CD14-positive monocyte (primary cell): ENCODE results near the gene ALDH4A1. TPM values are rescaled to one million over a fixed set of nuclear protein-coding genes. Genes with fewer than 3 reads are reported as not detected.

ENCODE experiments used
- DNase-seq, 3 donors: peaks; one replicate each; pipeline ENCODE4 v3.0.0-alpha.2; 2011 to 2022
- H2AFZ ChIP-seq: 2 replicates; pipeline ENCODE4 v1.6.0; 2012; ENCODE audit warnings: mild to moderate bottlenecking, low read depth, low read length, inconsistent platforms; ENCODE audit not compliant: insufficient read depth, poor library complexity, severe bottlenecking
- H3K27ac ChIP-seq, 2 donors: 1 replicate in 1 of 2; 2 replicates in 1 of 2; pipeline ENCODE4 v1.5.1; 2012 to 2013; ENCODE audit warnings: low read length in 2 of 2, control low read depth in 1 of 2, inconsistent platforms in 1 of 2, low read depth in 1 of 2, mild to moderate bottlenecking in 1 of 2
- H3K27me3 ChIP-seq, 2 donors: one replicate each; pipeline versions ENCODE4 v1.6.0 to v1.6.1; 2011 to 2013; ENCODE audit warnings: low read length in 2 of 2; ENCODE audit not compliant: control insufficient read depth in 2 of 2, insufficient read depth in 2 of 2
- H3K36me3 ChIP-seq, 2 donors: replicated peaks in 1 of 2; 1 replicate in 1 of 2; 2 replicates in 1 of 2; pipeline versions ENCODE4 v1.5.1 to v1.6.1; 2012 to 2013; ENCODE audit warnings: low read length in 2 of 2, control low read depth in 1 of 2, inconsistent platforms in 1 of 2, mild to moderate bottlenecking in 1 of 2; ENCODE audit not compliant: insufficient read depth in 2 of 2, control insufficient read depth in 1 of 2
- H3K4me1 ChIP-seq, 2 donors: 1 replicate in 1 of 2; 2 replicates in 1 of 2; pipeline versions ENCODE4 v1.5.1 to v1.6.1; 2012 to 2013; ENCODE audit warnings: low read length in 2 of 2, control low read depth in 1 of 2, inconsistent platforms in 1 of 2, mild to moderate bottlenecking in 1 of 2, moderate library complexity in 1 of 2; ENCODE audit not compliant: insufficient read depth in 2 of 2, control insufficient read depth in 1 of 2
- H3K4me2 ChIP-seq: replicated peaks from 2 replicates; pipeline ENCODE3; 2012; ENCODE audit warnings: low read length, moderate library complexity, mild to moderate bottlenecking; ENCODE audit not compliant: poor library complexity, severe bottlenecking; ENCODE audit errors: extremely low read depth
- H3K4me3 ChIP-seq, 3 experiments: fragments of 200-600 bp in 1 of 3; sonication (generic) in 1 of 3; replicated peaks in 1 of 3; 1 replicate in 2 of 3; 2 replicates in 1 of 3; pipeline ENCODE4 v1.5.1; 2011 to 2013; ENCODE audit warnings: low read length in 3 of 3, mild to moderate bottlenecking in 3 of 3, control low read depth in 2 of 3, low read depth in 2 of 3, inconsistent platforms in 1 of 3, moderate library complexity in 1 of 3
- H3K79me2 ChIP-seq: 2 replicates; pipeline ENCODE4 v1.6.0; 2012; ENCODE audit warnings: mild to moderate bottlenecking, control low read depth, inconsistent platforms, low read length, moderate library complexity; ENCODE audit not compliant: insufficient read depth
- H3K9ac ChIP-seq: 2 replicates; pipeline ENCODE4 v1.6.0; 2017; ENCODE audit warnings: low read length, mild to moderate bottlenecking; ENCODE audit not compliant: insufficient read depth, poor library complexity, severe bottlenecking
- H3K9me3 ChIP-seq, 2 donors: replicated peaks in 1 of 2; 1 replicate in 1 of 2; 2 replicates in 1 of 2; pipeline versions ENCODE4 v1.5.1 to v1.6.1; 2012 to 2013; ENCODE audit warnings: low read length in 2 of 2, control low read depth in 1 of 2; ENCODE audit not compliant: control insufficient read depth in 1 of 2, insufficient read depth in 1 of 2
- H4K20me1 ChIP-seq: 2 replicates; pipeline ENCODE4 v1.6.0; 2012; ENCODE audit warnings: mild to moderate bottlenecking, low read length, control low read depth, moderate library complexity; ENCODE audit not compliant: insufficient read depth
- H3K27ac Mint-ChIP-seq, 7 donors: one replicate each; pipeline ENCODE4 v1.8.0; 2020; ENCODE audit warnings: mild to moderate bottlenecking in 7 of 7, mixed read lengths in 7 of 7, moderate library complexity in 6 of 7, inconsistent platforms in 2 of 7
- H3K27me3 Mint-ChIP-seq, 3 donors: one replicate each; pipeline ENCODE4 v1.8.0; 2021 to 2022; ENCODE audit warnings: low read depth in 3 of 3, mild to moderate bottlenecking in 3 of 3, mixed read lengths in 3 of 3, moderate library complexity in 3 of 3, inconsistent platforms in 1 of 3
- H3K36me3 Mint-ChIP-seq, 2 donors: one replicate each; pipeline ENCODE4 v1.8.0; 2020; ENCODE audit warnings: mixed read lengths in 2 of 2, inconsistent platforms in 1 of 2, mild to moderate bottlenecking in 1 of 2
- H3K4me1 Mint-ChIP-seq: one replicate; pipeline ENCODE4 v1.8.0; 2020; ENCODE audit warnings: mild to moderate bottlenecking, mixed read lengths
- H3K4me3 Mint-ChIP-seq, 2 donors: one replicate each; pipeline ENCODE4 v1.8.0; 2020; ENCODE audit warnings: mild to moderate bottlenecking in 2 of 2, mixed read lengths in 2 of 2, moderate library complexity in 1 of 2
- H3K9me3 Mint-ChIP-seq, 7 donors: one replicate each; pipeline ENCODE4 v1.8.0; 2020 to 2022; ENCODE audit warnings: mixed read lengths in 7 of 7, mild to moderate bottlenecking in 6 of 7, moderate library complexity in 6 of 7, inconsistent platforms in 2 of 7
- WGBS: methylation state at CpG from one replicate; pipeline ENCODE4 v1.1.5; 2013; ENCODE audit warnings: missing lambda C conversion rate; ENCODE audit not compliant: insufficient coverage; 5-methylcytosine and 5-hydroxymethylcytosine counted together
- intact Hi-C, 2 donors: fragments of 100-400 bp; cut with micrococcal nuclease; formaldehyde crosslinking; loops; one replicate each; pipeline versions ENCODE4 v1.15.0 to v1.15.1; 2023
- polyA plus RNA-seq, 3 donors: library from polyadenylated mRNA; depleted of rRNA in 1 of 3; unstranded in 2 of 3; stranded (reverse) in 1 of 3; fragments of 300-500 nt in 2 of 3; fragments of >200 nt in 1 of 3; fragmentation: Illumina TruSeq in 2 of 3; gene quantifications; 1 replicate in 2 of 3; 2 replicates in 1 of 3; pipeline ENCODE4 v1.2.3, GENCODE V29; 2012 to 2021
- TF ChIP-seq, protein P1 (sequence below): fragments of 200-600 bp; IDR thresholded peaks from one replicate; pipeline ENCODE4 v1.8.0; 2022; ENCODE audit warnings: antibody characterized with exemption, mild to moderate bottlenecking

Gene ALDH4A1
- polyA plus RNA-seq, 3 donors: 4.8 to 7.8 (median 6.1) TPM

DNA sequence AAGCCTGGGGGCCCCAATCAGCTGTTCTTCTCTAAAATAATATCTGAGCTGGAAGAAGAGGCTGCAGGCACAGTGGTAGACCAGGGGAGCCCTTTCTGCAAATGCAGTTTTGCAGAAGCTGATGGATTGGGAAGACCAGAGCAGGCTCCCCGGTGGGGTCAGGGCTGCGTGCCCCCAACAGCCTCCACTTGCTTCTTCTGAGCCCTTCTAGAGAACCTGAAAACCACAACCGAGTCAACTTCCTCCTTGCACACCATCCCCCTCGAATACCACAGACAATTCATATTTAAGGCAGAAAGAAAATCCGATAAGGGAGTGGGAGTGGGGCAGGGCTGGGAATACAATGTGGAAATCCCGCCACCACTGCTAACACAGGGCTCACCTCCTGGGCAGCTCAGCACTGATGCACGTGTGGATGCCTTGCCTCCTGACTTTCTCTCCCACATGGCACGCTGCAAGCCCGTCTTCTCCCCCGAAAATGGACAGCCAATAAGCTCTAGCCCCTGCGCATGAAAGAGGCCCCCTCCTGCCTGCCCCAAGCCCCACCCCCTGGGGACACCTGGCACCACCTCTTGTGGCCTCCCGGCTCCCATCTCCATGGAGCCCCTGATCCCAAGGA lies 25.4 kb upstream of the ALDH4A1 start:
- H2AFZ ChIP-seq: peak overlapping the region; percentile 33
- Mint-ChIP-seq H3K4me1 (peaks cover 66% of the 10 kb centered on the region), H3K4me3 (peak overlapping the region; percentile 64 to 86), H3K27ac (peak overlapping the region; percentile 86 to 97 (median 94)), H3K27me3 (peaks cover 3 to 10% (median 5%) of the 10 kb centered on the region in 3 donors), H3K9me3 (peaks cover 0 to 6% (median 0%) of the 10 kb centered on the region in 7 donors), H3K36me3 (peaks cover 0 to 6% of the 10 kb centered on the region in 2 donors)
- TF ChIP-seq, protein P1, sequence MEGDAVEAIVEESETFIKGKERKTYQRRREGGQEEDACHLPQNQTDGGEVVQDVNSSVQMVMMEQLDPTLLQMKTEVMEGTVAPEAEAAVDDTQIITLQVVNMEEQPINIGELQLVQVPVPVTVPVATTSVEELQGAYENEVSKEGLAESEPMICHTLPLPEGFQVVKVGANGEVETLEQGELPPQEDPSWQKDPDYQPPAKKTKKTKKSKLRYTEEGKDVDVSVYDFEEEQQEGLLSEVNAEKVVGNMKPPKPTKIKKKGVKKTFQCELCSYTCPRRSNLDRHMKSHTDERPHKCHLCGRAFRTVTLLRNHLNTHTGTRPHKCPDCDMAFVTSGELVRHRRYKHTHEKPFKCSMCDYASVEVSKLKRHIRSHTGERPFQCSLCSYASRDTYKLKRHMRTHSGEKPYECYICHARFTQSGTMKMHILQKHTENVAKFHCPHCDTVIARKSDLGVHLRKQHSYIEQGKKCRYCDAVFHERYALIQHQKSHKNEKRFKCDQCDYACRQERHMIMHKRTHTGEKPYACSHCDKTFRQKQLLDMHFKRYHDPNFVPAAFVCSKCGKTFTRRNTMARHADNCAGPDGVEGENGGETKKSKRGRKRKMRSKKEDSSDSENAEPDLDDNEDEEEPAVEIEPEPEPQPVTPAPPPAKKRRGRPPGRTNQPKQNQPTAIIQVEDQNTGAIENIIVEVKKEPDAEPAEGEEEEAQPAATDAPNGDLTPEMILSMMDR: no peak
- DNase-seq: peak; percentile 39 to 55 (median 54)
- H3K4me2 ChIP-seq: peak overlapping the region; percentile 74
- H3K79me2 ChIP-seq: peaks cover 26% of the 10 kb centered on the region
- WGBS: 3% methylated on average over 7 of the region's 12 CpGs
- no peaks in the 10 kb centered on the region for H3K9me3 ChIP-seq
- peaks cover 55 to 60% of the 10 kb centered on the region in 2 donors for H3K4me1 ChIP-seq
- intact Hi-C loops: loop anchor here in 1 of 2 donors (2.0 kb wide), 1 partner anchor 25 kb away; no protein-coding TSS in a partner anchor
- H3K4me3 ChIP-seq: peak overlapping the region in 1 of 3 experiments; percentile 62
- peak overlapping the region; percentile 78 for H3K9ac ChIP-seq
- H3K27me3 ChIP-seq: no peaks in the 10 kb centered on the region
- peaks cover 43% of the 10 kb centered on the region for H4K20me1 ChIP-seq
- no peaks in the 10 kb centered on the region for H3K36me3 ChIP-seq
- peak overlapping the region; percentile 89 to 99 for H3K27ac ChIP-seq

DNA sequence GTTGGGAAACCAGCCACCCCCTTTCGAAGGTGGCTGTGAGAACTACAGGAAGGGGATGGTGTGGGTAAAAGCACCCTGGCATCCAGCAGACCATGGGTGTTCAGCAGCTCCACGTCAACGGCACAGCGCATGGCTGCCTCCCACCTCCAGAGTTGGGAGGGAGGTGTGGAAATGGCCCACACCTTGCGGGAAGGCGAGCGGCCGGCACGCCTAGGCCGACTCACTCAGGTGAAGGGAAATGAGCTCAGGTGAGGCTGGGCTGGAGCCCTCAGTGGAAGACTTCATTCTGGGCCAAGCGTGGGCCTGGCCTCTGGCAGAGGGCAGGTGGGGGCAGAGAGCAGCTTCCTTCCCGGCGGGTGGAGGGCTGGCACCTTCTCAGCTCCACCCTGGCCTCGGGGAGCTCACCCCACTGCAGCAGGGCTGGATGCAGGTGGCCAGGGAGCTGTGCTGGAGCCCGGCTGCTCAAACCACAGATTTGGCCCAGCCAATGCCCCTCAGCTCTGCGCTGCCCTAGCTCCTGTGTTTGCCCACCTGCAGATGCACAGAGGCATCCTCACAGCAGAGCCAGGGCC lies 24.8 kb upstream of the ALDH4A1 start:
- Histone ChIP-seq H3K36me3 (no peaks in the 10 kb centered on the region), H4K20me1 (peaks cover 38% of the 10 kb centered on the region), H3K9me3 (no peaks in the 10 kb centered on the region), H3K79me2 (peaks cover 26% of the 10 kb centered on the region), H3K9ac (peak overlapping the region; percentile 78), H3K27ac (peak overlapping the region; percentile 89 to 99), H3K4me1 (peaks cover 61 to 66% of the 10 kb centered on the region in 2 donors), H3K4me3 (peak overlapping the region in 2 of 3 experiments; percentile 4 to 62), H3K4me2 (peak overlapping the region; percentile 74), H2AFZ (peak overlapping the region; percentile 33), H3K27me3 (no peaks in the 10 kb centered on the region)
- peaks cover 72% of the 10 kb centered on the region for H3K4me1 Mint-ChIP-seq
- peak overlapping the region; percentile 89 to 97 (median 95) for H3K27ac Mint-ChIP-seq
- H3K9me3 Mint-ChIP-seq: peaks cover 0 to 6% (median 0%) of the 10 kb centered on the region in 7 donors
- WGBS: 29% methylated on average over 15 of the region's 16 CpGs
- DNase-seq: peak in 1 of 3 donors; percentile 49
- H3K27me3 Mint-ChIP-seq: peaks cover 3 to 10% (median 5%) of the 10 kb centered on the region in 3 donors
- intact Hi-C loops: loop anchor here in 1 of 2 donors (2.0 kb wide), 1 partner anchor 26 kb away; no protein-coding TSS in a partner anchor
- H3K4me3 Mint-ChIP-seq: peak overlapping the region; percentile 64 to 86
- TF ChIP-seq, protein P1: no peak
- H3K36me3 Mint-ChIP-seq: peaks cover 0 to 6% of the 10 kb centered on the region in 2 donors
